ENCODE measurements around the gene CPXM1. TPM values are rescaled to one million over a fixed set of nuclear protein-coding genes. Genes with fewer than 3 reads are reported as not detected.

Gene CPXM1
- total and polyA plus RNA-seq, 9 of the 15 experiments (the other 6 are each of a cell fraction or from before 2014, with no cell fraction given), result 0.04 to 1.1 (median 0.37) TPM; not detected in 2

DNA sequence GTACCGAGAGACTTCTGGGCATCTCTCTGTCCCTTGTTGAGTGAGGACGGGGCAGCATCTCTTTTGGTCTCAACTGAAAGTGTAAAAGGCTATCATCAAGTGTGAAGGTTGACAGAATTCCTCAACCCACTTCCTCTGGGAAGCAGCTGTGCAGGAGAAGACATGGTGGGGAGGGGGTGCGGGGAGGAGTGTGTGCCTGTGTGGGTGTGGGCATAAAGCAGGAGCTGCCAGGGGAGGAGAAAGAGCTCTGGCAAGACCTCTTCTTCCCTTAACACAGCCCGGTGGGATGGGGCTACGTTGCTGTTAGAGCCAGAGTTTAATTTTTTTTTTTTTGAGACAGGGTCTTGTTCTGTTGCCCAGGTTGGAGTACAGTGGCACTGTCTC lies 31.8 kb downstream of the CPXM1 start:
- ChIA-PET POLR2A (no interaction called here), CTCF (ENCODE audit: low intra/inter-chr PET ratio) (no interaction called here)
- H3K9ac ChIP-seq (ENCODE audit: insufficient read depth in 1 of 2, low read depth in 2 of 2, low read length in 2 of 2), result no peak overlapping the region
- no peaks in the 10 kb centered on the region for H3K79me2 ChIP-seq (ENCODE audit: control insufficient read depth, insufficient read depth, low read length)
- ATAC-seq (no peak), FAIRE-seq (no peak), DNase-seq (ENCODE audit: extremely low read depth in 1 of 4, low spot score in 3 of 4) (no peak)
- intact Hi-C loops (cut with micrococcal nuclease) (no loop called here), in situ Hi-C loops (cut with MboI) (no loop called here)
- H3K9me3 ChIP-seq (replicated peaks; ENCODE audit: control insufficient read depth, insufficient read depth, low read depth, low read length), result no peaks in the 10 kb centered on the region
- no peak overlapping the region for H3K4me3 ChIP-seq
- H3K9me1 ChIP-seq (ENCODE audit: control insufficient read depth, insufficient read depth, low read length), result no peaks in the 10 kb centered on the region
- H3K4me2 ChIP-seq (ENCODE audit: insufficient read depth, low read length), result no peak overlapping the region
- BruUV-seq (replicated peaks), result no TSS peak
- no peaks in the 10 kb centered on the region for H3K36me3 ChIP-seq (ENCODE audit: control insufficient read depth, insufficient read depth, low read length)
- no peak overlapping the region for H3K27ac ChIP-seq (ENCODE audit: extremely low read depth, low read depth, low read length)
- H4K20me1 ChIP-seq (replicated peaks; ENCODE audit: control insufficient read depth, insufficient read depth, low read length), result no peaks in the 10 kb centered on the region
- WGBS (ENCODE audit: insufficient coverage, low coverage, missing lambda C conversion rate), result 0% methylated on average over 5 of the region's 5 CpGs
- peaks cover 9 to 32% of the 10 kb centered on the region in 2 experiments; a peak in 4 of 5 replicates for H3K27me3 ChIP-seq (ENCODE audit: control insufficient read depth in 2 of 2, insufficient read depth in 2 of 2, low read length in 2 of 2)
- H3K4me1 ChIP-seq (replicated peaks in 1 of 2; ENCODE audit: control insufficient read depth in 2 of 2, insufficient read depth in 2 of 2, low read length in 2 of 2), result no peaks in the 10 kb centered on the region; a peak in 1 of 5 replicates
- H2AFZ ChIP-seq (ENCODE audit: low read depth, low read length), result no peak overlapping the region
- TF ChIP-seq MCM7 (IDR thresholded peaks at IDR 0.05) (no peak), ZNF224 (CRISPR knock-in tag; IDR thresholded peaks at IDR 0.05) (no peak), ZNF175 (CRISPR knock-in tag; IDR thresholded peaks at IDR 0.05; ENCODE audit: low read depth) (no peak), MCM3 (IDR thresholded peaks at IDR 0.05) (no peak), SRSF7 (optimal IDR thresholded peaks at IDR 0.05; ENCODE audit: low read depth, low read length) (no peak), PURB (CRISPR knock-in tag; IDR thresholded peaks at IDR 0.05; ENCODE audit: low read depth) (no peak), NFE2L1 (tag; IDR thresholded peaks at IDR 0.05; ENCODE audit: borderline replicate concordance, low read depth) (no peak), RBM14 (IDR thresholded peaks at IDR 0.05; ENCODE audit: borderline replicate concordance, insufficient read depth, low read depth, low read length) (no peak), ZNF584 (CRISPR knock-in tag; IDR thresholded peaks at IDR 0.05; ENCODE audit: low read depth) (no peak), TEAD1 (CRISPR knock-in tag; IDR thresholded peaks at IDR 0.05) (no peak)
- TF ChIP-seq, protein P1, sequence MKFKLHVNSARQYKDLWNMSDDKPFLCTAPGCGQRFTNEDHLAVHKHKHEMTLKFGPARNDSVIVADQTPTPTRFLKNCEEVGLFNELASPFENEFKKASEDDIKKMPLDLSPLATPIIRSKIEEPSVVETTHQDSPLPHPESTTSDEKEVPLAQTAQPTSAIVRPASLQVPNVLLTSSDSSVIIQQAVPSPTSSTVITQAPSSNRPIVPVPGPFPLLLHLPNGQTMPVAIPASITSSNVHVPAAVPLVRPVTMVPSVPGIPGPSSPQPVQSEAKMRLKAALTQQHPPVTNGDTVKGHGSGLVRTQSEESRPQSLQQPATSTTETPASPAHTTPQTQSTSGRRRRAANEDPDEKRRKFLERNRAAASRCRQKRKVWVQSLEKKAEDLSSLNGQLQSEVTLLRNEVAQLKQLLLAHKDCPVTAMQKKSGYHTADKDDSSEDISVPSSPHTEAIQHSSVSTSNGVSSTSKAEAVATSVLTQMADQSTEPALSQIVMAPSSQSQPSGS (CRISPR knock-in tag; IDR thresholded peaks at IDR 0.05), result no peak
- TF ChIP-seq, protein P2, sequence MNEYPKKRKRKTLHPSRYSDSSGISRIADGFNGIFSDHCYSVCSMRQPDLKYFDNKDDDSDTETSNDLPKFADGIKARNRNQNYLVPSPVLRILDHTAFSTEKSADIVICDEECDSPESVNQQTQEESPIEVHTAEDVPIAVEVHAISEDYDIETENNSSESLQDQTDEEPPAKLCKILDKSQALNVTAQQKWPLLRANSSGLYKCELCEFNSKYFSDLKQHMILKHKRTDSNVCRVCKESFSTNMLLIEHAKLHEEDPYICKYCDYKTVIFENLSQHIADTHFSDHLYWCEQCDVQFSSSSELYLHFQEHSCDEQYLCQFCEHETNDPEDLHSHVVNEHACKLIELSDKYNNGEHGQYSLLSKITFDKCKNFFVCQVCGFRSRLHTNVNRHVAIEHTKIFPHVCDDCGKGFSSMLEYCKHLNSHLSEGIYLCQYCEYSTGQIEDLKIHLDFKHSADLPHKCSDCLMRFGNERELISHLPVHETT (CRISPR knock-in tag; conservative IDR thresholded peaks at IDR 0.05 in 1 of 2, IDR thresholded peaks at IDR 0.05 in 1 of 2), result no peak
- TF ChIP-seq, protein P3, sequence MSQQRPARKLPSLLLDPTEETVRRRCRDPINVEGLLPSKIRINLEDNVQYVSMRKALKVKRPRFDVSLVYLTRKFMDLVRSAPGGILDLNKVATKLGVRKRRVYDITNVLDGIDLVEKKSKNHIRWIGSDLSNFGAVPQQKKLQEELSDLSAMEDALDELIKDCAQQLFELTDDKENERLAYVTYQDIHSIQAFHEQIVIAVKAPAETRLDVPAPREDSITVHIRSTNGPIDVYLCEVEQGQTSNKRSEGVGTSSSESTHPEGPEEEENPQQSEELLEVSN (IDR thresholded peaks at IDR 0.05; ENCODE audit: borderline replicate concordance in 1 of 2, extremely low read depth in 1 of 2, insufficient read depth in 1 of 2, insufficient read length in 1 of 2, low read depth in 1 of 2, low read length in 1 of 2, poor library complexity in 1 of 2, severe bottlenecking in 1 of 2), result no peak
- TF ChIP-seq, protein P4, sequence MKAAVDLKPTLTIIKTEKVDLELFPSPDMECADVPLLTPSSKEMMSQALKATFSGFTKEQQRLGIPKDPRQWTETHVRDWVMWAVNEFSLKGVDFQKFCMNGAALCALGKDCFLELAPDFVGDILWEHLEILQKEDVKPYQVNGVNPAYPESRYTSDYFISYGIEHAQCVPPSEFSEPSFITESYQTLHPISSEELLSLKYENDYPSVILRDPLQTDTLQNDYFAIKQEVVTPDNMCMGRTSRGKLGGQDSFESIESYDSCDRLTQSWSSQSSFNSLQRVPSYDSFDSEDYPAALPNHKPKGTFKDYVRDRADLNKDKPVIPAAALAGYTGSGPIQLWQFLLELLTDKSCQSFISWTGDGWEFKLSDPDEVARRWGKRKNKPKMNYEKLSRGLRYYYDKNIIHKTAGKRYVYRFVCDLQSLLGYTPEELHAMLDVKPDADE (conservative IDR thresholded peaks at IDR 0.05; ENCODE audit: control insufficient read depth, low read depth, low read length), result no peak

Measured in K562 (cell line).